GM12878 (cell line): ENCODE data around the gene HAPLN2. TPM values are rescaled to one million over a fixed set of nuclear protein-coding genes. Genes with fewer than 3 reads are reported as not detected.
A peak's percentile ranks its signal among the peaks of the same experiment; 100 is the strongest.

Experiments used
- ATAC-seq: fragments of 200-7000 bp; cut with Tn5 transposase; 3 replicates; pipeline ENCODE4 v1.9.1; 2020; ENCODE audit warnings: mild to moderate bottlenecking, moderate library complexity
- BruUV-seq: library from RNA; stranded (reverse); fragments of 400-500 nt; replicated peaks from 2 replicates; lab custom pipeline; 2021; lab: Mats Ljungman, UMichigan
- CTCF ChIA-PET: fragments of 300-600 bp; sonication (Branson Sonifier 250); formaldehyde crosslinking; extraction: SDS; loops from one replicate; lab custom pipeline; 2021; ENCODE audit warnings: inconsistent platforms; lab: Yijun Ruan, JAX
- POLR2A ChIA-PET: fragments of 350-600 bp; formaldehyde crosslinking; extraction: SDS; loops from one replicate; lab custom pipeline; 2021; ENCODE audit warnings: inconsistent platforms; lab: Charles Lee
- RAD21 ChIA-PET: fragments of 300-600 bp; sonication (Branson Sonifier 250); formaldehyde crosslinking; loops from one replicate; lab custom pipeline; 2023; ENCODE audit warnings: antibody characterized with exemption; ENCODE audit not compliant: unreplicated experiment; lab: Charles Lee
- SMC1A ChIA-PET: fragments of 300-600 bp; sonication (Branson Sonifier 250); formaldehyde crosslinking; loops from one replicate; lab custom pipeline; 2023; ENCODE audit not compliant: unreplicated experiment, uncharacterized antibody; lab: Charles Lee
- DNase-seq: peaks from one replicate; pipeline ENCODE4 v3.0.0-alpha.2; 2011; ENCODE audit warnings: low read depth, low spot score
- FAIRE-seq: peaks from 3 replicates; lab custom pipeline; 2011; peaks lifted over from hg19 to GRCh38; lab: Jason Lieb, UNC
- H2AFZ ChIP-seq: 2 replicates; pipeline ENCODE4 v1.6.0; 2011; ENCODE audit warnings: low read depth, low read length, control low read depth; ENCODE audit not compliant: control insufficient read depth
- H3K27ac ChIP-seq: 2 replicates; pipeline ENCODE4 v1.5.1; 2011; ENCODE audit warnings: control low read depth; ENCODE audit not compliant: control insufficient read depth, insufficient read depth
- H3K27me3 ChIP-seq, 2 experiments: replicated peaks in 1 of 2; 2 replicates each; pipeline versions ENCODE4 v1.6.0 to v1.6.1; 2011; ENCODE audit warnings: low read length in 1 of 2; ENCODE audit not compliant: control insufficient read depth in 2 of 2, insufficient read depth in 2 of 2
- H3K36me3 ChIP-seq, 2 experiments: 2 replicates each; pipeline ENCODE4 v1.5.1; 2011; ENCODE audit warnings: low read length in 1 of 2; ENCODE audit not compliant: control insufficient read depth in 2 of 2, insufficient read depth in 2 of 2
- H3K4me1 ChIP-seq: 2 replicates; pipeline ENCODE4 v1.6.1; 2011; ENCODE audit warnings: mild to moderate bottlenecking, low read length, moderate library complexity, mixed read lengths; ENCODE audit not compliant: control insufficient read depth, insufficient read depth
- H3K4me2 ChIP-seq: 2 replicates; pipeline ENCODE4 v1.6.0; 2011; ENCODE audit warnings: control low read depth; ENCODE audit not compliant: control insufficient read depth, insufficient read depth
- H3K4me3 ChIP-seq: fragments of 200-600 bp; sonication (generic); 2 replicates; pipeline ENCODE4 v1.5.1; 2016
- H3K79me2 ChIP-seq: 2 replicates; pipeline ENCODE4 v1.6.0; 2011; ENCODE audit warnings: low read length; ENCODE audit not compliant: control insufficient read depth, insufficient read depth
- H3K9ac ChIP-seq: 2 replicates; pipeline ENCODE4 v1.8.0; 2011; ENCODE audit warnings: low read length, control low read depth, mixed read lengths; ENCODE audit not compliant: control insufficient read depth, insufficient read depth
- H3K9me3 ChIP-seq: replicated peaks from 3 replicates; pipeline ENCODE4 v1.5.1; 2011; ENCODE audit warnings: mild to moderate bottlenecking, low read length; ENCODE audit not compliant: control insufficient read depth, insufficient read depth
- H4K20me1 ChIP-seq: 2 replicates; pipeline ENCODE4 v1.6.0; 2011; ENCODE audit not compliant: control insufficient read depth, insufficient read depth
- BRCA1 ChIP-seq: IDR thresholded peaks from 2 replicates; pipeline ENCODE4 v1.6.1; 2011; ENCODE audit warnings: low read depth, low read length, improper control_type of control experiment
- CREM ChIP-seq: IDR thresholded peaks from 2 replicates; pipeline ENCODE4 v1.6.1; 2014; ENCODE audit warnings: antibody characterized with exemption, low read depth
- ELK1 ChIP-seq: IDR thresholded peaks from 2 replicates; pipeline ENCODE4 v1.6.1; 2012; ENCODE audit warnings: low read depth, low read length, improper control_type of control experiment
- EZH2 ChIP-seq: IDR thresholded peaks from 2 replicates; pipeline ENCODE4 v1.6.1; 2012; ENCODE audit warnings: low read depth, mild to moderate bottlenecking, control low read depth, inconsistent platforms, low read length, borderline replicate concordance; ENCODE audit not compliant: control insufficient read depth
- FOS ChIP-seq: IDR thresholded peaks from 3 replicates; pipeline ENCODE4 v1.6.1; 2011; ENCODE audit warnings: borderline replicate concordance; ENCODE audit not compliant: insufficient read length; ENCODE audit errors: extremely low read depth
- HCFC1 ChIP-seq: fragments of 150-350 bp; IDR thresholded peaks from 2 replicates; pipeline ENCODE4 v1.6.1; 2014; ENCODE audit warnings: low read length
- JUNB ChIP-seq: IDR thresholded peaks from 2 replicates; pipeline ENCODE4 v1.6.1; 2016; ENCODE audit warnings: antibody characterized with exemption, mild to moderate bottlenecking
- MEF2B ChIP-seq: fragments of 450-650 bp; IDR thresholded peaks from 2 replicates; pipeline ENCODE4 v1.6.1; 2018; ENCODE audit warnings: mild to moderate bottlenecking, moderate library complexity; ENCODE audit not compliant: partially characterized antibody, poor library complexity, severe bottlenecking
- MTA3 ChIP-seq: IDR thresholded peaks from 2 replicates; pipeline ENCODE4 v1.6.1; 2012; ENCODE audit warnings: low read length, inconsistent platforms, borderline replicate concordance
- NFIC ChIP-seq: IDR thresholded peaks from 2 replicates; pipeline ENCODE4 v1.6.1; 2012; ENCODE audit warnings: low read depth, mild to moderate bottlenecking, inconsistent platforms, low read length, moderate library complexity
- PAX8 ChIP-seq: fragments of 450-650 bp; IDR thresholded peaks from 2 replicates; pipeline ENCODE4 v1.6.1; 2017; ENCODE audit warnings: mild to moderate bottlenecking, moderate library complexity
- SPI1 ChIP-seq: IDR thresholded peaks from 2 replicates; pipeline ENCODE4 v1.6.1; 2011; ENCODE audit warnings: low read depth, mild to moderate bottlenecking, low read length, moderate library complexity, borderline replicate concordance; ENCODE audit not compliant: insufficient read depth
- WGBS: methylation state at CpG from one replicate; pipeline ENCODE4 v1.1.6; 2016; ENCODE audit warnings: low lambda C conversion rate; ENCODE audit not compliant: insufficient replicate concordance, insufficient coverage; ENCODE audit errors: missing lambda C conversion rate; 5-methylcytosine and 5-hydroxymethylcytosine counted together
- in situ Hi-C: fragments of 300-500 bp; cut with MboI; formaldehyde crosslinking; loops from 9 replicates; pipeline ENCODE4 v1.14.3; 2018; ENCODE audit warnings: mixed read lengths
- intact Hi-C: fragments of 100-400 bp; cut with micrococcal nuclease; formaldehyde crosslinking; loops from one replicate; pipeline ENCODE4 v1.14.2; 2022; ENCODE audit not compliant: unreplicated experiment
- polyA plus RNA-seq, 11 experiments: library from polyadenylated mRNA; depleted of rRNA in 4 of 11; unstranded in 6 of 11; stranded (reverse) in 5 of 11; fragments of >200 nt; fragmentation: Nextera tagmentation in 4 of 11; fragmentation: Illumina TruSeq in 1 of 11; extraction: Ambion mirVana in 4 of 11; extraction: Trizol in 1 of 11; gene quantifications; 1 replicate in 1 of 11; 2 replicates in 10 of 11; pipeline versions ENCODE4 v1.2.1 to v1.2.3, GENCODE V29; 2011 to 2016; ENCODE audit warnings: inconsistent platforms in 2 of 11, missing spikeins in 2 of 11, low read depth in 1 of 11
- total RNA-seq, 4 experiments: library from RNA; depleted of rRNA in 3 of 4; stranded (reverse); fragments of >200 nt in 3 of 4; fragmentation: Illumina TruSeq in 1 of 4; extraction: Trizol in 1 of 4; gene quantifications; 2 replicates each; pipeline versions ENCODE4 v1.2.1 to v1.2.3, GENCODE V29; 2013 to 2021
- TF ChIP-seq, protein P1 (sequence below): fragments of 450-650 bp; formaldehyde crosslinking; IDR thresholded peaks from 2 replicates; pipeline ENCODE4 v1.5.0; 2022; ENCODE audit warnings: mild to moderate bottlenecking, missing genetic modification characterization
- TF ChIP-seq, protein P2 (sequence below): fragments of 450-650 bp; IDR thresholded peaks from 2 replicates; pipeline ENCODE4 v1.6.1; 2018; ENCODE audit warnings: borderline replicate concordance, mild to moderate bottlenecking; ENCODE audit not compliant: partially characterized antibody

HAPLN2 gene
- total and polyA plus RNA-seq, 10 of the 15 experiments (the other 5 are each of a cell fraction or from before 2014, with no cell fraction given), result 0.15 to 0.24 TPM; not detected in 8

GRCh38 chr1:156659661-156659987 lies 40.4 kb downstream of the HAPLN2 start:
- in situ Hi-C loops (no loop called here), intact Hi-C loops (no loop called here)
- H3K27me3 ChIP-seq, result 0 out of 4 replicates have a peak, but pooled peaks cover 0 to 2% of the 10 kb centered on the region in 2 experiments
- peak overlapping the region; percentile 72 for H3K9ac ChIP-seq
- H3K4me1 ChIP-seq, result peaks cover 70% of the 10 kb centered on the region
- FAIRE-seq (no peak), DNase-seq (no peak), ATAC-seq (no peak)
- 58% methylated on average over 4 of the region's 6 CpGs for WGBS
- no peaks in the 10 kb centered on the region for H3K36me3 ChIP-seq
- POLR2A ChIA-PET, result interaction anchor here (0.6 to 2.4 kb wide), 3 partner anchors 16 to 151 kb away, joined by 3 to 8 read pairs (median 4); no protein-coding TSS in a partner anchor
- RAD21 ChIA-PET, result interaction anchor here (0.9 to 6.0 kb wide), 8 partner anchors 10 to 230 kb away, joined by 3 to 58 read pairs (median 20); partner anchors contain the start of genes CRABP2 and NES
- peaks cover 8% of the 10 kb centered on the region; the same call in 1 of the 2 replicates for H4K20me1 ChIP-seq
- peak overlapping the region; percentile 62 for H3K27ac ChIP-seq
- peaks cover 23% of the 10 kb centered on the region for H3K79me2 ChIP-seq
- peak overlapping the region; percentile 100 for H3K4me2 ChIP-seq
- peak overlapping the region; percentile 61; the same call in 1 of the 2 replicates for H2AFZ ChIP-seq
- SMC1A ChIA-PET, result interaction anchor here (1.2 to 4.2 kb wide), 4 partner anchors 17 to 67 kb away, joined by 3 to 39 read pairs (median 26); partner anchors contain the start of gene NES
- H3K9me3 ChIP-seq, result no peaks in the 10 kb centered on the region
- peak overlapping the region; percentile 76 for H3K4me3 ChIP-seq
- CTCF ChIA-PET, result interaction anchor here (0.7 to 8.3 kb wide), 23 partner anchors 10 to 322 kb away, joined by 3 to 208 read pairs (median 4); partner anchors contain the start of genes CCT3, CRABP2, HAPLN2 and INSRR
- BruUV-seq, result no TSS peak
- no peak for TF ChIP-seq HCFC1
- TF ChIP-seq BRCA1, result no peak
- TF ChIP-seq FOS, result no peak
- no peak for TF ChIP-seq ELK1
- TF ChIP-seq MEF2B, result no peak
- TF ChIP-seq, protein P1, sequence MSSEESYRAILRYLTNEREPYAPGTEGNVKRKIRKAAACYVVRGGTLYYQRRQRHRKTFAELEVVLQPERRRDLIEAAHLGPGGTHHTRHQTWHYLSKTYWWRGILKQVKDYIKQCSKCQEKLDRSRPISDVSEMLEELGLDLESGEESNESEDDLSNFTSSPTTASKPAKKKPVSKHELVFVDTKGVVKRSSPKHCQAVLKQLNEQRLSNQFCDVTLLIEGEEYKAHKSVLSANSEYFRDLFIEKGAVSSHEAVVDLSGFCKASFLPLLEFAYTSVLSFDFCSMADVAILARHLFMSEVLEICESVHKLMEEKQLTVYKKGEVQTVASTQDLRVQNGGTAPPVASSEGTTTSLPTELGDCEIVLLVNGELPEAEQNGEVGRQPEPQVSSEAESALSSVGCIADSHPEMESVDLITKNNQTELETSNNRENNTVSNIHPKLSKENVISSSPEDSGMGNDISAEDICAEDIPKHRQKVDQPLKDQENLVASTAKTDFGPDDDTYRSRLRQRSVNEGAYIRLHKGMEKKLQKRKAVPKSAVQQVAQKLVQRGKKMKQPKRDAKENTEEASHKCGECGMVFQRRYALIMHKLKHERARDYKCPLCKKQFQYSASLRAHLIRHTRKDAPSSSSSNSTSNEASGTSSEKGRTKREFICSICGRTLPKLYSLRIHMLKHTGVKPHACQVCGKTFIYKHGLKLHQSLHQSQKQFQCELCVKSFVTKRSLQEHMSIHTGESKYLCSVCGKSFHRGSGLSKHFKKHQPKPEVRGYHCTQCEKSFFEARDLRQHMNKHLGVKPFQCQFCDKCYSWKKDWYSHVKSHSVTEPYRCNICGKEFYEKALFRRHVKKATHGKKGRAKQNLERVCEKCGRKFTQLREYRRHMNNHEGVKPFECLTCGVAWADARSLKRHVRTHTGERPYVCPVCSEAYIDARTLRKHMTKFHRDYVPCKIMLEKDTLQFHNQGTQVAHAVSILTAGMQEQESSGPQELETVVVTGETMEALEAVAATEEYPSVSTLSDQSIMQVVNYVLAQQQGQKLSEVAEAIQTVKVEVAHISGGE (CRISPR knock-in tag), result no peak
- no peak for TF ChIP-seq JUNB
- TF ChIP-seq SPI1, result no peak
- TF ChIP-seq, protein P2, sequence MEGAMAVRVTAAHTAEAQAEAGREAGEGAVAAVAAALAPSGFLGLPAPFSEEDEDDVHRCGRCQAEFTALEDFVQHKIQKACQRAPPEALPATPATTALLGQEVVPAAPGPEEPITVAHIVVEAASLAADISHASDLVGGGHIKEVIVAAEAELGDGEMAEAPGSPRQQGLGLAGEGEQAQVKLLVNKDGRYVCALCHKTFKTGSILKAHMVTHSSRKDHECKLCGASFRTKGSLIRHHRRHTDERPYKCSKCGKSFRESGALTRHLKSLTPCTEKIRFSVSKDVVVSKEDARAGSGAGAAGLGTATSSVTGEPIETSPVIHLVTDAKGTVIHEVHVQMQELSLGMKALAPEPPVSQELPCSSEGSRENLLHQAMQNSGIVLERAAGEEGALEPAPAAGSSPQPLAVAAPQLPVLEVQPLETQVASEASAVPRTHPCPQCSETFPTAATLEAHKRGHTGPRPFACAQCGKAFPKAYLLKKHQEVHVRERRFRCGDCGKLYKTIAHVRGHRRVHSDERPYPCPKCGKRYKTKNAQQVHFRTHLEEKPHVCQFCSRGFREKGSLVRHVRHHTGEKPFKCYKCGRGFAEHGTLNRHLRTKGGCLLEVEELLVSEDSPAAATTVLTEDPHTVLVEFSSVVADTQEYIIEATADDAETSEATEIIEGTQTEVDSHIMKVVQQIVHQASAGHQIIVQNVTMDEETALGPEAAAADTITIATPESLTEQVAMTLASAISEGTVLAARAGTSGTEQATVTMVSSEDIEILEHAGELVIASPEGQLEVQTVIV, result no peak
- TF ChIP-seq PAX8, result no peak
- no peak for TF ChIP-seq CREM
- TF ChIP-seq EZH2, result no peak
- no peak for TF ChIP-seq MTA3
- no peak for TF ChIP-seq NFIC
